GM12875 (cell line): Measurements from ENCODE around the gene UNC79.

Experiments used
- H3K4me3 ChIP-seq: one replicate; pipeline ENCODE4 v1.5.1; 2011; ENCODE audit warnings: low read depth, low read length, control low read depth
- CTCF ChIP-seq: IDR thresholded peaks from 2 replicates; pipeline ENCODE4 v1.5.1; 2011; ENCODE audit warnings: low read depth, mild to moderate bottlenecking, control low read depth, inconsistent platforms, low read length, moderate library complexity, borderline replicate concordance; ENCODE audit not compliant: insufficient read depth

The UNC79 gene

GRCh38 chr14:93655078-93655750 lies 224.5 kb downstream of the UNC79 start:
- TF ChIP-seq CTCF: peak; percentile 31; the same call in 1 of the 2 replicates
- H3K4me3 ChIP-seq: no peak overlapping the region

- no peak overlapping the region for H3K4me3 ChIP-seq
- TF ChIP-seq CTCF: no peak
Measured at GRCh38 chr14:93657875-93658274, 227.1 kb downstream of the UNC79 start.

GRCh38 chr14:93663317-93663716 lies 232.6 kb downstream of the UNC79 start:
- H3K4me3 ChIP-seq: no peak overlapping the region
- no peak for TF ChIP-seq CTCF

GRCh38 chr14:93665169-93665568 lies 234.4 kb downstream of the UNC79 start:
- H3K4me3 ChIP-seq: no peak overlapping the region
- TF ChIP-seq CTCF: no peak

GRCh38 chr14:93669632-93670031 lies 238.9 kb downstream of the UNC79 start:
- no peak overlapping the region for H3K4me3 ChIP-seq
- TF ChIP-seq CTCF: no peak

- no peak for TF ChIP-seq CTCF
- no peak overlapping the region for H3K4me3 ChIP-seq
Measured at GRCh38 chr14:93674343-93674742, 243.6 kb downstream of the UNC79 start.

- no peak overlapping the region for H3K4me3 ChIP-seq
- TF ChIP-seq CTCF: no peak
Measured at GRCh38 chr14:93675651-93676050, 244.9 kb downstream of the UNC79 start.
